Astrocyte of the hippocampus (primary cell): Measurements from ENCODE around the gene CRY2.
"Not testable (repeated sequence)": the region's sequence is repeated elsewhere in the genome, so short reads cannot be mapped to it uniquely, and the experiment has no call there.

Experiments
- DNase-seq: peaks from one replicate; pipeline ENCODE4 v3.0.0; 2011; ENCODE audit warnings: low read depth, low spot score

CRY2 gene

DNA sequence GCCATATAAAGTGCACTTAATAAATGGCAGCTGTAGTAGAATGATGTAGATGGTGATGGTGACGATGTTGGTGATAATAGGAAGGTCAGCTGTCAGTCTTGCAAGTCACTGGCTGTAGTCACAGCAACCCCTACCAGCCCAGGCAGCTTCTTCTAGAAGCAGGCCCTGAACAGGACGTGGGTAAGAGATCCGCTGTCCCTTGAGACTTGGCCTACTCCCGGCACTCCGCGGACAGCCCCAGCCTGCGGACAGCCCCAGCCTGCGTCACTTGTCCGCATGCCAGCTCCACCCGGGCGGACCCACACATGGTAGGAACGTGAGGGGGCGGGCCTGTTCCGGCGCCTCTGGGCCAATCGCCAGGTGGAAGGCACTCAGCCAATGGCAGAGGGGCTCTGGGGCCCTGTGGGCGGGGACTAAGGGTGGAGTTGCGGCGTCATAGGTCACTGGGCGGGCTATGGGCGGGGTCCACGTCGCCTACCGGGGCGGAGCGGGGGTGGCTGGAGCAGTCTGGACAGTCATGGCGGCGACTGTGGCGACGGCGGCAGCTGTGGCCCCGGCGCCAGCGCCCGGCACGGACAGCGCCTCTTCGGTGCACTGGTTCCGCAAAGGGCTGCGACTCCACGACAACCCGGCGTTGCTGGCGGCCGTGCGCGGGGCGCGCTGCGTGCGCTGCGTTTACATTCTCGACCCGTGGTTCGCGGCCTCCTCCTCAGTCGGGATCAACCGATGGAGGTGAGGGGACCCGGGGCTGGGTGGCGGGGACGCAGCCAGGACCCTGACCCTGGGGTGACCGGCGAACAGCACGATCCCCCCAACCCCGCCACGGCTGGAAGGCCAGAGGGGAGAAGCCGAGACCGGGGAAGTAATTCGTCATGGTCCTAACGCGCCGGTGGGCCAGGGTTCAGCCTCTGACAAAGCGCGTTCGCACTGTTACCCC is at the start of gene CRY2:
TSS of gene CRY2 (plus strand) at position 502 of the 937 bp plus-strand sequence. CDS start at position 518, 16 bp downstream.
- peak; percentile 99 for DNase-seq

- no peak for DNase-seq
Observed at GRCh38 chr11:45798793-45799441, 48.4 kb upstream of the CRY2 start.

- no peak for DNase-seq
Observed at GRCh38 chr11:45799562-45799961, 47.7 kb upstream of the CRY2 start.

- DNase-seq = no peak
Observed at GRCh38 chr11:45800261-45800660, 47.0 kb upstream of the CRY2 start.

DNA sequence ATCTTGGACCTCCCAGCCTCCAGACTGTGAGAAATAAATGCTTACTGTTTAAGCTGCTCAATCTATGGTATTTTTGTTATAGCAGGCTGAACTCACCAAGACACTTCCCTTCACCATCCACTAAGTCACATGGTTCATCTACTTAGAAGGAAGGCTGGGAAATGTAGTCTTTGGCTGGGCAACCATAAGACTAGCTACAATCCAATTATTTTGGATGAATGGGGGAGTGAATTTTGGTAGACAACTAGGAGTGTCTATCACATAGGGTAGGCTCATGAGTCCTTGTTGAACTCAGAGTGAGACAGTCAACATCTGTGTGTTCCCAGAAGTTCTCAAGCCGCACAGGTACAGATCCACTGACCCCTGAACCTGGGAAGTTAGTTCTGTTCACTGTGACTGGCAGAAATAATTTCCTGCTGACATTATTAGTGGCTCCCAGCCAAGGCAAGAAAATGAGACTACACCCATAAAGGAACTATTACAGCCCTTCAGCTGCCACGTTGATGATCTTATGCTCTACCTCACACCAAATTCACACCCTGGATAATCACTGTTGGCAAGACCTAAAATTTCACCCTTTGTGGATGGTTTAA is 45.5 kb upstream of the CRY2 start:
- no peak for DNase-seq

- DNase-seq = no peak
Observed at GRCh38 chr11:45802531-45803317, 44.6 kb upstream of the CRY2 start.

- peak; percentile 82 for DNase-seq
Observed at GRCh38 chr11:45803971-45804760, 43.1 kb upstream of the CRY2 start.

- peak; percentile 98 for DNase-seq
Observed at GRCh38 chr11:45804761-45805304, 42.4 kb upstream of the CRY2 start, which contains the start of gene SLC35C1. Gene SLC35C1, plus strand, starts transcription at chr11:45805149. Its CDS starts 653 bp downstream, at chr11:45805802.

DNA sequence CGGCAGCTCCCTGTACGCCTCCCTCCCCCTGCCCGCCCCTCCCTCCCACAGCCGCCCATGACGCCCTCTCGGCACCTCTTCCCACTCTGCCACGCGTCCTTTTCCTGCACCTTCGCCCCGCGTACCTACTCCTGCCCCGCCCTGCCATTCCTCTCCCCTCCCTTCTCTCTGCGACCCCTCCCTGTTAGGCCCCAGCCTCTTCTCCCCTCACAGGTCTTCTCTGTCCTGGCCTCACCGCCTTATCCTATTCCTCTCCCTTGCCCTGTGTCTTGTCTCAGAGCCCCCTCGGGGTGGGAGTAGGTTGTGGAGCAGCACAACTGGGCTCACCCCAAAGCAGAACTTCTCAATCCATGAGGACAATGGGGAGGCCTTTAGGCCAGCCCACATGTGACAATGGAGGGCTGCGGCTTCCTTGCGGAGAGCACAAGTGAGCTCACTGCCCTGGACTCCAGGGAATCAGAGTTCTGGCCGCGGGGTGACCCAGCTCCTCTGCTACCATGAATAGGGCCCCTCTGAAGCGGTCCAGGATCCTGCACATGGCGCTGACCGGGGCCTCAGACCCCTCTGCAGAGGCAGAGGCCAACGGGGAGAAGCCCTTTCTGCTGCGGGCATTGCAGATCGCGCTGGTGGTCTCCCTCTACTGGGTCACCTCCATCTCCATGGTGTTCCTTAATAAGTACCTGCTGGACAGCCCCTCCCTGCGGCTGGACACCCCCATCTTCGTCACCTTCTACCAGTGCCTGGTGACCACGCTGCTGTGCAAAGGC is 41.8 kb upstream of the CRY2 start:
- peak; percentile 87 for DNase-seq

- no peak for DNase-seq
Observed at GRCh38 chr11:45806072-45806933, 41.0 kb upstream of the CRY2 start.

DNA sequence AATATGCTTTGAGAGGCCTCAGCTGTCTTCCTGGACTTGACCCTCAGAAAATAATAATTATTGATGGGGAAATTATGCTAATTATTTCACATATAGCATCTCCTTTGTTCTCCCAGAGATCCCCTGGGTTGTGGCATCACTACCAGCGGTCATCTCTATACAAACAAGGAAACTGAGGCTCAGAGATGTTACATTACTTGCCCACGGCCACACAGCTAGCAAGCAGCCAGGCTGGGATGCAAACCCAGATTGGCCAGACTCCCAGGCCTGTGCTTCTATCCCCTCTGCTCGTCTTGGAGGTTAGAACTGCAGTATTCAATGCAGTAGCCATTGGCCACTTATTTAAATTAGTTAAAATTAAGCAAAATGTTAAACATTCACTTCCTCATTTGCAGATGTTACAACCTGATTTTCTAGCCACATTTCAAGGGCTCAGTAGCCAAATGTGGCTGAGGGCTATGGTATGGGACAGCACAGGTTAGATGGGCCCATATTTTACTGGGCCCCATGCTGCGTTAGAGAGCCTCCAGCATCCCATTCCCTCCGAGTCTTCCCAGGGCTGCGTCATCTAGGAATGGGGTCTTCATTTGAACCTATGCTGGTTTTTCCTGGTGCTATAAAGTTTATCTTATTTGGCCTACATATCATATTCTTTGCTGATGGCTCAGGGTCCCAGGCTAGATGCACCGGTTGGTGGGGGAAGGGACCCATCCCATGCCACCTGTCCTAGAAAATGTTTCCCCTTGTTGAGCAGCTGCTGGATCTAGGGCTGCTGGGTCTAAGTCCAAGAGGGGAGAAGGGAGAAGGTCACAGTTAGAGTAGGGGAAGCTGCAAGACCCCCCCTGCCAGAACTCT is 40.1 kb upstream of the CRY2 start:
- no peak for DNase-seq

GRCh38 chr11:45807792-45808238 is 39.5 kb upstream of the CRY2 start:
- no peak for DNase-seq

DNA sequence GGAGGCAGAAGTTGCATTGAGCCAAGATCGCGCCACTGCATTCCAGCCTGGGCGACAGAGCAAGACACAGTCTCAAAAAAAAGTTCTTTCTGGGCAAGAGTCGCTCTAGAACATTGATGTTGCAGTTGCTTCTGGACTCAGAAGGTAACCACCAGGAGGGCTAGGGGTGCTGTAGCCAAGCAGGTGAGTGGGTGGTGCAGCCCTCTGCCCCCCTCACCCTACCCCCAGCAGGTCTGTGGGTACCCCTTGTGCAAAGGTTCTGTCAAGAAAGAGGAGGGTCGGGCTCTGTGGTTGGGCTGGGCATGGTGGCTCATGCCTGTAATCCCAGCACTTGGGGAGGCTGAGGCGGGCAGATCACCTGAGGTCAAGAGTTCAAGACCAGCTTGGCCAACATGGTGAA is 38.8 kb upstream of the CRY2 start:
- DNase-seq = not testable (repeated sequence)

- DNase-seq = no peak
Observed at GRCh38 chr11:45809456-45810395, 37.5 kb upstream of the CRY2 start.

GRCh38 chr11:45810431-45811108 is 36.7 kb upstream of the CRY2 start:
- DNase-seq = no peak

GRCh38 chr11:45811109-45811435 is 36.2 kb upstream of the CRY2 start:
- DNase-seq = no peak
